NCI-H460 (cell line): ENCODE data around the gene ACD. TPM values are rescaled to one million over a fixed set of nuclear protein-coding genes. Genes with fewer than 3 reads are reported as not detected.

ENCODE experiments used
- DNase-seq: peaks from one replicate; pipeline ENCODE4 v3.0.0-alpha.2; 2016; ENCODE audit warnings: low read depth; ENCODE audit errors: extremely low read depth
- total RNA-seq: library from RNA; depleted of rRNA; stranded (reverse); fragments of >200 nt; shearing (Covaris generic); gene quantifications from 2 replicates; pipeline ENCODE4 v1.2.3, GENCODE V29; 2014

ACD gene
- total RNA-seq, 1 experiment from 2014 or later = 27.7 TPM

GRCh38 chr16:67662653-67663010 lies 2.6 kb upstream of the ACD start:
- no peak for DNase-seq

- DNase-seq = no peak
Observed at GRCh38 chr16:67661886-67662652, 2.0 kb upstream of the ACD start.

GRCh38 chr16:67661101-67661761 lies 1.2 kb upstream of the ACD start:
- DNase-seq = no peak

GRCh38 chr16:67660564-67661028 lies 536 bp upstream of the ACD start, which contains the start of gene PARD6A:
Gene PARD6A (plus strand): TSS chr16:67660960. CDS start chr16:67661039, 79 bp downstream.
- peak; percentile 96 for DNase-seq

GRCh38 chr16:67658849-67659674 lies 998 bp downstream of the ACD start:
- no peak for DNase-seq

GRCh38 chr16:67657751-67658518 lies 2.1 kb downstream of the ACD start:
- DNase-seq = no peak

- DNase-seq = no peak
Observed at GRCh38 chr16:67657017-67657608, 2.9 kb downstream of the ACD start.

- DNase-seq = no peak
Observed at GRCh38 chr16:67656344-67657016, 3.6 kb downstream of the ACD start.

- no peak for DNase-seq
Observed at GRCh38 chr16:67655363-67655762, 4.7 kb downstream of the ACD start.

GRCh38 chr16:67654403-67654911 lies 5.6 kb downstream of the ACD start:
- DNase-seq = no peak

- no peak for DNase-seq
Observed at GRCh38 chr16:67653789-67654402, 6.2 kb downstream of the ACD start.

- DNase-seq = no peak
Observed at GRCh38 chr16:67653128-67653788, 6.8 kb downstream of the ACD start.

- peak; percentile 46 for DNase-seq
Observed at GRCh38 chr16:67652578-67653127, 7.4 kb downstream of the ACD start.

- DNase-seq = no peak
Observed at GRCh38 chr16:67651847-67652246, 8.2 kb downstream of the ACD start.

GRCh38 chr16:67651039-67651438 lies 9.0 kb downstream of the ACD start:
- DNase-seq = no peak

- DNase-seq = no peak
Observed at GRCh38 chr16:67650023-67650422, 10.0 kb downstream of the ACD start.

GRCh38 chr16:67649494-67649931 lies 10.5 kb downstream of the ACD start:
- no peak for DNase-seq
